ENCODE results near the gene LRP5. TPM values are rescaled to one million over a fixed set of nuclear protein-coding genes. Genes with fewer than 3 reads are reported as not detected.
"Not testable (repeated sequence)": the region's sequence is repeated elsewhere in the genome, so short reads cannot be mapped to it uniquely, and the experiment has no call there.

The LRP5 gene
- total RNA-seq, 1 experiment from 2014 or later: 15.4 TPM

DNA sequence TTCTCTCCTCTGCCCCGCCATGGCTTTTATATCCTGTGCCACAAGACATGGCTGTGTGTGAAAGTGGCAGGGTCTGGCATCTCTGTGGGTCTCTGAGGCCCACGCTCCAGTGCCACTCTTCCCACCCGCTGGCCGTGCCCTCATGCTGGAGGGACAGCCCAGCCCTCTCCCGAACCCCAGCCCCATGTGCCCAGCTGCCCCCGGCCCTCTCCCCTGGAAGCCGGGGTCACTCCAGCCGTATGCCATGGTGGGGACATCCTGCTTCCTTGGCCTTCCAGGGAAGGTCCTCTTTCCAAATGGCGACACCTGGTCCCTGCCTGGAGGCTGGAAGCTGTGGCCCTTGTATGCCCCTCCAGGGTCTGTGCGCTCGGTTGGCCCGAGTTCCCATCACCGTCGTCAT, 84.9 kb downstream of the LRP5 start:
- in situ Hi-C loops (cut with HindIII; ENCODE audit: low pct_unique_long_range_greater_than_20kb, low sequenced_read_pairs): no loop called here
- no peak for DNase-seq (ENCODE audit: low read depth)

DNA sequence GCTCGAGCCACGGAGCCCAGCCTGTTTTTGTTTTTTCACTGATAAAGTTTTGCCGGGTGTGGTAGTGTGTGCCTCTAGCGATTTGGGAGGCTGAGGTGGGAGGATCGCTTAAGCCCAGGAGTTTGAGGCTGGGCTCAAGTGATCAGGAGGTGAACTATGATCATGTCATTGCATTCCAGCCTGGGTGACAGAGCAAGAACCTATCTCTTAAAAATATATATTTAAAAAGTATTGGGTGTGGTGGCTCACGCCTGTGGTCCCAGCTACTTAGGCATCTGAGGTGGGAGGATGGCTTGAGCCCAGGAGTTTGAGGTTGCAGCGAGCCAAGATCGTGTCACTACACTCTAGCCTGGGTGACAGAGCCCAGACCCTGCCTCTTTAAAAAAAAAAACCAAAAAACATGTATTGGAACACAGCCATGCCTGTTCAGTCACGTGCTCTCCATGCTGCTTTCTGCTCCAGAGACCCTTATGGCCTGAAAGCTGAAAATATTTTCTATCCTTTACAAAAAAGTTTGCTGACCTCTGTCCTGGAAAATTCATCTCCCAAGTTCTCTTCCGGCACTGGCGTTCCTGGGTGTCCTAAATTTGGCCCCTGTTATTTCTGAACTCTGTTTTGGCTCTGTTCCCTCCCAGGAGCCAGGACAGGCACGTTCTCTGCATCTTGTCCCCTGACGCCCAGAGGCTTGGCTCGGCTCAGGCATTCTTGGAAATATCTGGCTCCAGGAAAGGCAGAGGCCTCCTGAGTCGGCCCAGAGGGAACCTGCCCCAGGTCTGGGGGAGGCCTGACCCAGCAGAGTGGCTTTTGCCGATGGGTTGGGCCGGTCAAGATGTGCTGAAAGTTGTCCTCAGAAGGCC, 86.8 kb downstream of the LRP5 start:
- in situ Hi-C loops (cut with HindIII; ENCODE audit: low pct_unique_long_range_greater_than_20kb, low sequenced_read_pairs): no loop called here
- DNase-seq (ENCODE audit: low read depth): no peak

DNA sequence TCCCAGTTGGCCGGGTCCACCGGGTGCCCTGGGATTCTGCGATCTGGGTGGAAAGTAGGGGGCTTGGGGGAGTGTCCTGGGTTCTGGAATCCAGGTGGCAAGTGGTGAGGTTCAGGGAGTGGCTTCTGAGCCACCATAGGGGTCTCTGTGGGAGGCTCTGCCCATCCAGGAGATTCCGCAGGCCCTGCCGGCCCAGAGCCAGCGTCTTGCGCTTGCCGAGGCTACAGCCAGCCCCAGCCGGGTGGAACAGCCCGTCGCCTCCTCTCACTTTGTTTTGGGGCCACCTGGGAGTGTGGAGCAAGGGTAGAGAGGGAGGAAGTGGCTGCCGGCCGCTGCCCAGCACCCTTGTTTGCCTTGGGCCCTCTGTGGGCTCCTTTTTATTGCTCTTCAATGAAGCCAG, 87.5 kb downstream of the LRP5 start:
- in situ Hi-C loops (cut with HindIII; ENCODE audit: low pct_unique_long_range_greater_than_20kb, low sequenced_read_pairs): no loop called here
- DNase-seq (ENCODE audit: low read depth): no peak

DNA sequence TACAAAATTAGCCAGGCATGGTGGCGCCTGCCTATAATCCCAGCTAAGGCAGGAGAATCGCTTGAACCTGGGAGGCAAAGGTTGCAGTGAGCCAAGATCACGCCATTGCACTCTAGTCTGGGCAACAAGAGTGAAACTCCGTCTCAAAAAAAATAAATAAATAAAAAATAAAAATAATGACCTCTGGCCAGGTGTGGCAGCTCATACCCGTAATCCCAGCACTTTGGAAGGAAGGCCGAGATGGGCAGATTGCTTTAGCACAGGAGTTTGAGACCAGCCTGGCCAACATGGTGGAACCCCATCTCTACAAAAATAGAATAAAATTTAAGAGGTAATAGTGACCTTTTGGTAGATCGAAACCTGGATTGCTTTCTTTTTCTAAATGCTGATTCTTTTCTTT, 88.2 kb downstream of the LRP5 start:
- in situ Hi-C loops (cut with HindIII; ENCODE audit: low pct_unique_long_range_greater_than_20kb, low sequenced_read_pairs); DNase-seq (ENCODE audit: low read depth): not testable (repeated sequence)

DNA sequence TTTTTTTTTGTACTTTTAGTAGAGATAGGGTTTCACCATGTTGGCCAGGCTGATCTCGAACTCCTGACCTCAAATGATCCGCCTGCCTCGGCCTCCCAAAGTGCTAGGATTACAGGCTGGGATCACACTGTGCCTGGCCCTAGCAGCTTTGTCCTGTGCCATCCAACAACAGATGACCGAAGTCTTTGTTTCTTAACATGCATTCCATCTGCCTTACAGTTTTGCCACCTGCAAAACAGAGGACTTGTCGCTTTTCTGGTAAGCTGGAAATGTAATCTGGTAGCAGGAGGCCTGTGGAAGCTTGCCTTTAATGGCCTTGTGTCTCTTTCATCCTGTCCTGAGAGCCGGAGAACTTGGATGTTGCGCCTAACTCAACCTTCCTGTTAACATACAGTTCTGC, 89.5 kb downstream of the LRP5 start:
- no peak for DNase-seq (ENCODE audit: low read depth)

DNA sequence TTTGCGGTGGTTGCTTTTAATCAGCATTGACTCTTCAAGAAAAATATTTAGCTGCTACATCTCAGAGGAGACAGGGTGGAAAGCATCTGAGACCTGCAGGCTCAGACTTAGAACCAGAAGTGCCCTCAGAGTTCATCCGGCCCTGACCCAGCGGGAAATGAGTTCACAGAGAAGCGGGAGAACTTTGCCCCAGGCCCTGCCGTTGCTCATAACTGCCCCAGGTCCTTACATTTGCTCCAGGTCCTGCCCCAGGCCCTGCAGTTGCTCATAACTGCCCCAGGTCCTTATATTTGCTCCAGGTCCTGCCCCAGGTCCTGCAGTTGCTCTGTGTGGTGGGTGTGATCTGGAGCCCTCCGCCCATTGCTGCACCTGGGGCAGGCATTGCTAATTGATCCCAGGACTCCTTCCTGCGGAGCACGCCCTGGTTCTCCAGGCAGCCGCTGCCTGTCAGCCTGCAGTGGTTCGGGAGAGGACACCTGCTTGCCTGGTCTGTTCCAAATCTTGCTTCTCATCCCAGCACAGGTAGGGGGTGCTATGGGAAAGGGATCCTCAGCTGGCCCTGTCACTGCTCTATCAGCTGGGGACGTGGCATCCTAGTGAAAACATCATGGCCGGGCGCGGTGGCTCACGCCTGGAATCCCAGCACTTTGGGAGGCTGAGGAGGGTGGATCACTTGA, 90.1 kb downstream of the LRP5 start:
- DNase-seq (ENCODE audit: low read depth): no peak
- in situ Hi-C loops (cut with HindIII; ENCODE audit: low pct_unique_long_range_greater_than_20kb, low sequenced_read_pairs): no loop called here

More for the DNA sequence above, 89.5 kb downstream of the LRP5 start:
- in situ Hi-C loops (cut with HindIII; ENCODE audit: low pct_unique_long_range_greater_than_20kb, low sequenced_read_pairs): no loop called here

DNA sequence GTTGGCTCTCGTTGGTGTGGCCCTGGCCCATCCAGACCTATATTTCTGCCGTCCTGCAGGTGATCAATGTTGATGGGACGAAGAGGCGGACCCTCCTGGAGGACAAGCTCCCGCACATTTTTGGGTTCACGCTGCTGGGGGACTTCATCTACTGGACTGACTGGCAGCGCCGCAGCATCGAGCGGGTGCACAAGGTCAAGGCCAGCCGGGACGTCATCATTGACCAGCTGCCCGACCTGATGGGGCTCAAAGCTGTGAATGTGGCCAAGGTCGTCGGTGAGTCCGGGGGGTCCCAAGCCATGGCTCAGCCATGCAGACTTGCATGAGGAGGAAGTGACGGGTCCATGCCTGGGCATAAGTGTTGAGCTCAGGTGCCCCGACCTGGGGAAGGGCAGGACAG, 91.0 kb downstream of the LRP5 start:
- no peak for DNase-seq (ENCODE audit: low read depth)
- in situ Hi-C loops (cut with HindIII; ENCODE audit: low pct_unique_long_range_greater_than_20kb, low sequenced_read_pairs): no loop called here

DNA sequence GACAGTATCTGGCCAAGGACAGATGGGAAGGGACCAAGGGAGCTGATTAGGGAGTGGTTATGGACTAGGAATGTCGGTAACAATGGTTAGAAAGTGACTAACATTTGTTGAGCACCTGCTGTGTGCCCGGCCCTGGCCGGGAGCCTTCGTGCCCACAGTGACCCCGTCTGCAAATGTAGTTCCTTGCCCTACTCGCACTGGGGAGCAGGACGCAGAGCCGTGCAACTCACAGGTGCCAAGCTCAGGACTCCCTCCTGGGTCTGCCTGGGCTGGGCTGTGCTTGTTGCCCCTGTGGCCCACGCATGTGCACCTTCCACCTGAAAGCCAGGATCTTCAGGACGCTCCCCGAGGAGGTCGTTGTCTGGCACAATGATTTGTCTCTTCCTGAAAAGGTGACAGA, 91.4 kb downstream of the LRP5 start:
- in situ Hi-C loops (cut with HindIII; ENCODE audit: low pct_unique_long_range_greater_than_20kb, low sequenced_read_pairs): no loop called here
- no peak for DNase-seq (ENCODE audit: low read depth)

DNA sequence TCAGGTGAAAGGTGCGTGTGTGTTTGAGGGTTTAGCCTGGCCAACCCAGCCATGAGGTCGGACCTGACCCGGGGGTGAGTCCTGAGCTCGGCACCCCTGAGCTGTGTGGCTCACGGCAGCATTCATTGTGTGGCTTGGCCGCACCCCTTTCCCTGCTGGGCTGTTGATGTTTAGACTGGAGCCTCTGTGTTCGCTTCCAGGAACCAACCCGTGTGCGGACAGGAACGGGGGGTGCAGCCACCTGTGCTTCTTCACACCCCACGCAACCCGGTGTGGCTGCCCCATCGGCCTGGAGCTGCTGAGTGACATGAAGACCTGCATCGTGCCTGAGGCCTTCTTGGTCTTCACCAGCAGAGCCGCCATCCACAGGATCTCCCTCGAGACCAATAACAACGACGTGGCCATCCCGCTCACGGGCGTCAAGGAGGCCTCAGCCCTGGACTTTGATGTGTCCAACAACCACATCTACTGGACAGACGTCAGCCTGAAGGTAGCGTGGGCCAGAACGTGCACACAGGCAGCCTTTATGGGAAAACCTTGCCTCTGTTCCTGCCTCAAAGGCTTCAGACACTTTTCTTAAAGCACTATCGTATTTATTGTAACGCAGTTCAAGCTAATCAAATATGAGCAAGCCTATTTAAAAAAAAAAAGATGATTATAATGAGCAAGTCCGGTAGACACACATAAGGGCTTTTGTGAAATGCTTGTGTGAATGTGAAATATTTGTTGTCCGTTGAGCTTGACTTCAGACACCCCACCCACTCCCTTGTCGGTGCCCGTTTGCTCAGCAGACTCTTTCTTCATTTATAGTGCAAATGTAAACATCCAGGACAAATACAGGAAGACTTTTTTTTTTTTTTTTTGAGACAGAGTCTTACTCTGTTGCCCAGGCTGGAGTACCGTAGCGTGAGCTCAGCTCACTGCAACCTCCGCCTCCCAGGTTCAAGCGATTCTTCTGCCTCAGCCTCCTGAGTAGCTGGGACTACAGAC, 94.2 kb downstream of the LRP5 start:
- in situ Hi-C loops (cut with HindIII; ENCODE audit: low pct_unique_long_range_greater_than_20kb, low sequenced_read_pairs): no loop called here
- DNase-seq (ENCODE audit: low read depth): no peak

DNA sequence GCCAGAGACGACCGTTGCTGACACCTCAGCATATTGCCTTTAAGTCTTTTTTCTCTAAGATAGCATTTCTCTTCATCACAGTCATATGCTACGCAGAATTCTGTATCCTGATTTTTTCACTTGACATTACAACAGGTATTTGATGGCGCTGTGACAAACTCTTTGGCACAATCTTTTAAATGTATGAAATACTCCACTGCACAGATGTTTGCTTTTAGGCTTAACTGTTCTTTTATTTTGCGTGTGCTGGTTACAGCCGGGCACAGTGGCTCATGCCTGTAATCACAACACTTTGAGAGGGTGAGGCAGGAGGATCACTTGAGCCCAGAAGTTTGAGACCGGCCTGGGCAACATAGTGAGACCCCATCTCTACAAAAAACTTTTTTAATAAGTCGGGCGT, 96.1 kb downstream of the LRP5 start:
- no peak for DNase-seq (ENCODE audit: low read depth)
- in situ Hi-C loops (cut with HindIII; ENCODE audit: low pct_unique_long_range_greater_than_20kb, low sequenced_read_pairs): no loop called here

DNA sequence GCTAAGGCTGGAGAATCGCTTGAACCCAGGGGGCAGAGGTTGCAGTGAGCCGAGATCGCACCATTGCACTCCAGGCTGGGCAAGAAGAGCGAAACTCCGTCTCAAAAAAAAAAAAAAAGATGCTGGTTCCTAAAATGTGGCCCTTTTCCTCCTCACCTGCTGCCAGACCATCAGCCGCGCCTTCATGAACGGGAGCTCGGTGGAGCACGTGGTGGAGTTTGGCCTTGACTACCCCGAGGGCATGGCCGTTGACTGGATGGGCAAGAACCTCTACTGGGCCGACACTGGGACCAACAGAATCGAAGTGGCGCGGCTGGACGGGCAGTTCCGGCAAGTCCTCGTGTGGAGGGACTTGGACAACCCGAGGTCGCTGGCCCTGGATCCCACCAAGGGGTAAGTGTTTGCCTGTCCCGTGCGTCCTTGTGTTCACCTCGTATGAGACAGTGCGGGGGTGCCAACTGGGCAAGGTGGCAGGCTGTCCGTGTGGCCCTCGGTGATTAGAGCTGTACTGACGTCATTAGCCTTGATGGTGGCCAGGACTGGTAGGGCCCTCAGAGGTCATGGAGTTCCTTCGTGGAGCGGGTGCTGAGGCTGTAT, 97.5 kb downstream of the LRP5 start:
- in situ Hi-C loops (cut with HindIII; ENCODE audit: low pct_unique_long_range_greater_than_20kb, low sequenced_read_pairs): no loop called here

DNA sequence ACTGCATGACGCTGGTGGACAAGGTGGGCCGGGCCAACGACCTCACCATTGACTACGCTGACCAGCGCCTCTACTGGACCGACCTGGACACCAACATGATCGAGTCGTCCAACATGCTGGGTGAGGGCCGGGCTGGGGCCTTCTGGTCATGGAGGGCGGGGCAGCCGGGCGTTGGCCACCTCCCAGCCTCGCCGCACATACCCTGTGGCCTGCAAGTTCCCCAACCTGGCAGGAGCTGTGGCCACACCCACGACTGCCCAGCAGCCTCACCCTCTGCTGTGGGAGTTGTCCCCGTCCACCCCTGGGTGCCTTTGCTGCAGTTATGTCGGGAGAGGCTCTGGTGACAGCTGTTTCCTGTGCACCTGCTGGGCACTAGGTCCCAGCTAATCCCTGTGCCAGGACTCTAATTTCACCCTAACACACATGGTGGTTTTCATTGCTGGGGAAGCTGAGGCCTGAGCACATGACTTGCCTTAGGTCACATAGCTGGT, 99.2 kb downstream of the LRP5 start:
- DNase-seq (ENCODE audit: low read depth): no peak
- in situ Hi-C loops (cut with HindIII; ENCODE audit: low pct_unique_long_range_greater_than_20kb, low sequenced_read_pairs): no loop called here

More for the DNA sequence above, 97.5 kb downstream of the LRP5 start:
- no peak for DNase-seq (ENCODE audit: low read depth)

DNA sequence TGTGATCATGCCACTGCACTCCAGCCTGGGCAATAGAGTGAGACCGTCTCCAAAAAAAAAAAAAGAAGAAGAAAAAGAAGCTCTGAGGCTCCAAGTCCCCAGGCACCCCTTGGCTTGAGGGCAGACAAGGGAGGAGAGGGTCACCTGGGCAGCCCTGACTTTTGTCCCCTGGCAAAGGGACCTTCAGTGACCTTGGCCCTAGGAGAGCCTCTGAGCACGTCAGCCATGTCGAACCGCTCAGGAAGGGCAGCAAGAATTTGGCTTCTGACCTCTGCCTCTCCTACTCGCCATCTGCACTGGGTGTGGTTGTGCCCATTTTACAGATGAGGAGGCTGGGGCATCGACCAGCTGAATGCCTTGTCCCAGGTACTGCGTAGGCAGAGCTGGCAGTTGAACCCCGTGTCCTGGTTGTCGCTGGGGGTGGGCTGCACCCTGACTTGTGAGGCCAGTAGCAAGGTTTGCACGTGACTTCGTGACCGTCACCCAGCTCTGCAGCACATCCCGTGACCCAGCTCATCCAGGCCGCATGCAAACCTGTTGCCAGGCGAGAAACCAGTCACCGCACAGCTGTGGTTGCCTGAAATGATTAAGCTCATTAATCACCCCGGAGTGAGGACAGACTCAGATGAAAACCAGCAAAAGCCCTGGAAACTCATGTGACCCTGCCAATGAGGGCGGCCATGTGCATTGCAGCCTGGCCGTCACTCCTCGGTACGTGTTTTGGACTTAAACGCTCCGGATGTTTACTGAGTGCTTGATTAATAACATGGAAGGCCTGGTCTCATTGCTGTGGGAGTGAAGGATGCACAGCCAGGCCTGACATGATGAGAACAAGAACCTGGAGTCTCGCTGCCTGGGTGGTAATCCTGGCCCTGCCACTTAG, 100.4 kb downstream of the LRP5 start:
- in situ Hi-C loops (cut with HindIII; ENCODE audit: low pct_unique_long_range_greater_than_20kb, low sequenced_read_pairs): no loop called here
- DNase-seq (ENCODE audit: low read depth): no peak

DNA sequence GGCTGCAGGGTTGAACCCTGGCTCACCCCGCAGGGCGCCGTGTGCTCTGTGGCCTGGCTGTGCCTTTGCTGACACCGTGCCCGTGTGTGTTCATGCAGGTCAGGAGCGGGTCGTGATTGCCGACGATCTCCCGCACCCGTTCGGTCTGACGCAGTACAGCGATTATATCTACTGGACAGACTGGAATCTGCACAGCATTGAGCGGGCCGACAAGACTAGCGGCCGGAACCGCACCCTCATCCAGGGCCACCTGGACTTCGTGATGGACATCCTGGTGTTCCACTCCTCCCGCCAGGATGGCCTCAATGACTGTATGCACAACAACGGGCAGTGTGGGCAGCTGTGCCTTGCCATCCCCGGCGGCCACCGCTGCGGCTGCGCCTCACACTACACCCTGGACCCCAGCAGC, 101.2 kb downstream of the LRP5 start:
- in situ Hi-C loops (cut with HindIII; ENCODE audit: low pct_unique_long_range_greater_than_20kb, low sequenced_read_pairs): no loop called here
- DNase-seq (ENCODE audit: low read depth): no peak

DNA sequence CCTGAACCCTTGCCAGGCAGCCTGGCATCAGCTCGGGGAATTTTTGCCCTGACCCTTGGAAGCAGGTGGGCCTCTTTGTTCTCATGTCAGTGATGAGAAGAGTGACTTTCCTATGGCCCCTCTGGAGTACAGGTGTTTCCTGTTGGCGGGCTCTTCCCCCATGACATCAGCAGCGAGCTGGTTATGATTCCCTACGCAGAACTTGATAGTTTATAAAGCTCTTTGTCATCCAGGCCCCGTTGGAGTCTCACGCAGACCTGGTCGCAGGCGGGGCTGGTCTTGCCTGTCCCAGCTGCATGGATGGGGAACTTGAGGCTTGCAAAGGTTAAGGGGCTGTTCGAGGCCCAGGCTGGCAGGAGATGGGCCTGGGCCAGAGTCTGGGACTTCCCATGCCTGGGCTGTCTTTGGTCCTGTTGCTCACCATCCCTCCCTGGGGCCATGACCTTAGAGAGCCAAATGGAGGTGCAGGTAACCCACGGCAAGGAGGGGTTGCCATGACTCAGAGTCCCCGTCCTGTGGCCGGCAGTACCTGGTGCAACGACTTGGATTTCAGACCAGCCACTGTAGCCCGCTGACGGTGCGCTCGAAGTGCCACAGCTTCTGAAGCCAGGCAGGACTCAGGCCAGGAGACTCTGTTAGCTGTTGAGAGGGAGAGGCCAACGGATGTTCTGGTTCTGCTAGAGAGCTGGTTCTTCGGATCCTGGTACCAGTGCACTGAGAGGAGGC, 102.3 kb downstream of the LRP5 start:
- no peak for DNase-seq (ENCODE audit: low read depth)
- in situ Hi-C loops (cut with HindIII; ENCODE audit: low pct_unique_long_range_greater_than_20kb, low sequenced_read_pairs): no loop called here

DNA sequence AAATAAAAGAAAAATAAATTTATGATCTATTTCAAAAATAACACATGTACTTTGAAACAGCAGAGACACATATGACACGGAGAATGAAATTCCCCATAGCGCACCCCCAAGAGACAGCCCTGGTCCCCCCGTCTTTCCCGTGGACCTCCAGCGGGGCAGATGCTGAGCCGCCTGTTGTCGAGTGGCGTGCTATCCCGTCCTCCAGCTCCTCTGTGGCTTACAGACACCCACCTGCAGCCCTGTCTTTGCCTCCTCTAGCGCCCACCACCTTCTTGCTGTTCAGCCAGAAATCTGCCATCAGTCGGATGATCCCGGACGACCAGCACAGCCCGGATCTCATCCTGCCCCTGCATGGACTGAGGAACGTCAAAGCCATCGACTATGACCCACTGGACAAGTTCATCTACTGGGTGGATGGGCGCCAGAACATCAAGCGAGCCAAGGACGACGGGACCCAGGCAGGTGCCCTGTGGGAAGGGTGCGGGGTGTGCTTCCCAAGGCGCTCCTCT, 103.7 kb downstream of the LRP5 start:
- in situ Hi-C loops (cut with HindIII; ENCODE audit: low pct_unique_long_range_greater_than_20kb, low sequenced_read_pairs): no loop called here
- DNase-seq (ENCODE audit: low read depth): no peak

Data from Caki2 (cell line).